Right kidney (tissue), 9 donors: Measurements from ENCODE around the gene HMGXB4.
"Not testable (repeated sequence)": the region's sequence is repeated elsewhere in the genome, so short reads cannot be mapped to it uniquely, and the experiment has no call there.

Experiments
- DNase-seq: peaks from one replicate; pipeline ENCODE4 v3.0.0-alpha.2; 2016
- long read RNA-seq, 8 donors: transcript quantifications; one replicate each; lab custom pipeline, GENCODE V29; 2026

HMGXB4 gene
- long read RNA-seq, donor 1, partial matches to known transcripts, result 0 of 7 reads
- long read RNA-seq, donor 1, other reads (novel, unspliced or antisense), result 0 of 7 reads
- long read RNA-seq, donor 2, transcript HMGXB4-203 (4 exons, 1,257 nt), result major isoform, 6 of 14 reads
- long read RNA-seq, donor 2, partial matches to known transcripts, result 8 of 14 reads
- long read RNA-seq, donor 2, other reads (novel, unspliced or antisense), result 0 of 14 reads
- long read RNA-seq, donor 3, partial matches to known transcripts, result 0 of 3 reads
- long read RNA-seq, donor 3, other reads (novel, unspliced or antisense), result 0 of 3 reads
- long read RNA-seq, donor 4, partial matches to known transcripts, result 7 of 14 reads
- long read RNA-seq, donor 4, other reads (novel, unspliced or antisense), result 0 of 14 reads
- long read RNA-seq, donor 5, partial matches to known transcripts, result 8 of 12 reads
- long read RNA-seq, donor 5, other reads (novel, unspliced or antisense), result 0 of 12 reads
- long read RNA-seq, donor 6, partial matches to known transcripts, result 7 of 10 reads
- long read RNA-seq, donor 6, other reads (novel, unspliced or antisense), result 0 of 10 reads
- long read RNA-seq, donor 7, transcript HMGXB4-203 (4 exons, 1,257 nt), result major isoform, 5 of 26 reads
- long read RNA-seq, donor 7, partial matches to known transcripts, result 16 of 26 reads
- long read RNA-seq, donor 7, other reads (novel, unspliced or antisense), result 0 of 26 reads
- long read RNA-seq, donor 8, full-length matches to known transcripts, result 9 of 9 reads
- long read RNA-seq, donor 8, partial matches to known transcripts, result 0 of 9 reads
- long read RNA-seq, donor 8, other reads (novel, unspliced or antisense), result 0 of 9 reads

- DNase-seq, result peak; percentile 84
Observed at GRCh38 chr22:35257321-35258190, at the start of gene HMGXB4. TSS of gene HMGXB4 (plus strand) at chr22:35257493. CDS start at chr22:35262391, 4,898 bp downstream.

- no peak for DNase-seq
Observed at GRCh38 chr22:35208003-35208402, 49.3 kb upstream of the HMGXB4 start.

GRCh38 chr22:35209203-35209602 lies 48.1 kb upstream of the HMGXB4 start:
- DNase-seq, result no peak

GRCh38 chr22:35212009-35212408 lies 45.3 kb upstream of the HMGXB4 start:
- no peak for DNase-seq

- DNase-seq, result no peak
Observed at GRCh38 chr22:35212996-35213395, 44.3 kb upstream of the HMGXB4 start.

GRCh38 chr22:35214968-35215367 lies 42.3 kb upstream of the HMGXB4 start:
- no peak for DNase-seq

- DNase-seq, result no peak
Observed at GRCh38 chr22:35215993-35216392, 41.3 kb upstream of the HMGXB4 start.

GRCh38 chr22:35217527-35217926 lies 39.8 kb upstream of the HMGXB4 start:
- DNase-seq, result no peak

GRCh38 chr22:35218079-35218478 lies 39.2 kb upstream of the HMGXB4 start:
- no peak for DNase-seq

GRCh38 chr22:35219012-35219411 lies 38.3 kb upstream of the HMGXB4 start:
- no peak for DNase-seq

GRCh38 chr22:35220221-35220620 lies 37.1 kb upstream of the HMGXB4 start:
- no peak for DNase-seq

- no peak for DNase-seq
Observed at GRCh38 chr22:35225010-35225409, 32.3 kb upstream of the HMGXB4 start.

GRCh38 chr22:35226958-35227647 lies 30.2 kb upstream of the HMGXB4 start:
- DNase-seq, result no peak

GRCh38 chr22:35229865-35230264 lies 27.4 kb upstream of the HMGXB4 start:
- DNase-seq, result no peak

GRCh38 chr22:35230417-35230816 lies 26.9 kb upstream of the HMGXB4 start:
- no peak for DNase-seq

- DNase-seq, result no peak
Observed at GRCh38 chr22:35230839-35231584, 26.3 kb upstream of the HMGXB4 start.

- peak; percentile 27 for DNase-seq
Observed at GRCh38 chr22:35231585-35232084, 25.7 kb upstream of the HMGXB4 start.

GRCh38 chr22:35238749-35239148 lies 18.5 kb upstream of the HMGXB4 start:
- DNase-seq, result not testable (repeated sequence)

GRCh38 chr22:35244507-35244906 lies 12.8 kb upstream of the HMGXB4 start:
- DNase-seq, result not testable (repeated sequence)

GRCh38 chr22:35250156-35250555 lies 7.1 kb upstream of the HMGXB4 start:
- no peak for DNase-seq

GRCh38 chr22:35253946-35254345 lies 3.3 kb upstream of the HMGXB4 start:
- no peak for DNase-seq
